ENCODE measurements around the gene MED12L.

- TF ChIP-seq CTCF (IDR thresholded peaks at IDR 0.05) (no peak), EZH2phosphoT487 (IDR thresholded peaks at IDR 0.05; ENCODE audit: borderline replicate concordance, low read depth) (no peak), RCOR1 (IDR thresholded peaks at IDR 0.05; ENCODE audit: low read length) (no peak), USF2 (IDR thresholded peaks at IDR 0.05; ENCODE audit: borderline replicate concordance, low read depth, low read length) (no peak), SIN3A (IDR thresholded peaks at IDR 0.05; ENCODE audit: borderline replicate concordance, low read depth, low read length) (no peak), ZBTB33 (IDR thresholded peaks at IDR 0.05; ENCODE audit: borderline replicate concordance, low read depth) (no peak), POLR2AphosphoS5 (IDR thresholded peaks at IDR 0.05; ENCODE audit: low read depth, low read length) (no peak), REST (IDR thresholded peaks at IDR 0.05; ENCODE audit: low read depth, low read length) (no peak), JUND (IDR thresholded peaks at IDR 0.05) (no peak)
These were observed 190.7 kb downstream of the MED12L start for GRCh38 chr3:151276038-151276686.

Data from SK-N-SH (cell line).